Osteocyte (in vitro differentiated cells): ENCODE results near the gene TERT. TPM values are rescaled to one million over a fixed set of nuclear protein-coding genes. Genes with fewer than 3 reads are reported as not detected.

Experiments used
- DNase-seq: peaks from one replicate; pipeline ENCODE4 v3.0.0; 2021; ENCODE audit warnings: mixed read lengths; ENCODE audit not compliant: unreplicated experiment; ENCODE audit errors: extremely low spot score
- H3K27ac Mint-ChIP-seq: one replicate; pipeline ENCODE4 v1.8.0; 2021; ENCODE audit warnings: mild to moderate bottlenecking, mixed read lengths; ENCODE audit not compliant: unreplicated experiment
- H3K27me3 Mint-ChIP-seq: one replicate; pipeline ENCODE4 v1.8.0; 2021; ENCODE audit warnings: mixed read lengths; ENCODE audit not compliant: unreplicated experiment
- H3K36me3 Mint-ChIP-seq: one replicate; pipeline ENCODE4 v1.8.0; 2021; ENCODE audit warnings: mixed read lengths; ENCODE audit not compliant: unreplicated experiment
- H3K4me1 Mint-ChIP-seq: one replicate; pipeline ENCODE4 v1.8.0; 2021; ENCODE audit warnings: mixed read lengths; ENCODE audit not compliant: unreplicated experiment
- H3K4me3 Mint-ChIP-seq: one replicate; pipeline ENCODE4 v1.8.0; 2021; ENCODE audit warnings: mild to moderate bottlenecking, moderate library complexity, mixed read lengths; ENCODE audit not compliant: unreplicated experiment
- H3K9me3 Mint-ChIP-seq: one replicate; pipeline ENCODE4 v1.8.0; 2021; ENCODE audit warnings: mixed read lengths; ENCODE audit not compliant: unreplicated experiment
- total RNA-seq: library from RNA; stranded (reverse); gene quantifications from 2 replicates; pipeline ENCODE4 v1.2.1, GENCODE V29; 2021
- TF ChIP-seq, protein P1 (sequence below): fragments of 200-600 bp; sonication (generic); IDR thresholded peaks from 2 replicates; pipeline ENCODE4 v1.5.0; 2021; ENCODE audit warnings: antibody characterized with exemption, mild to moderate bottlenecking, moderate library complexity

The TERT gene
- total RNA-seq, 1 donor from 2014 or later, result not detected

DNA sequence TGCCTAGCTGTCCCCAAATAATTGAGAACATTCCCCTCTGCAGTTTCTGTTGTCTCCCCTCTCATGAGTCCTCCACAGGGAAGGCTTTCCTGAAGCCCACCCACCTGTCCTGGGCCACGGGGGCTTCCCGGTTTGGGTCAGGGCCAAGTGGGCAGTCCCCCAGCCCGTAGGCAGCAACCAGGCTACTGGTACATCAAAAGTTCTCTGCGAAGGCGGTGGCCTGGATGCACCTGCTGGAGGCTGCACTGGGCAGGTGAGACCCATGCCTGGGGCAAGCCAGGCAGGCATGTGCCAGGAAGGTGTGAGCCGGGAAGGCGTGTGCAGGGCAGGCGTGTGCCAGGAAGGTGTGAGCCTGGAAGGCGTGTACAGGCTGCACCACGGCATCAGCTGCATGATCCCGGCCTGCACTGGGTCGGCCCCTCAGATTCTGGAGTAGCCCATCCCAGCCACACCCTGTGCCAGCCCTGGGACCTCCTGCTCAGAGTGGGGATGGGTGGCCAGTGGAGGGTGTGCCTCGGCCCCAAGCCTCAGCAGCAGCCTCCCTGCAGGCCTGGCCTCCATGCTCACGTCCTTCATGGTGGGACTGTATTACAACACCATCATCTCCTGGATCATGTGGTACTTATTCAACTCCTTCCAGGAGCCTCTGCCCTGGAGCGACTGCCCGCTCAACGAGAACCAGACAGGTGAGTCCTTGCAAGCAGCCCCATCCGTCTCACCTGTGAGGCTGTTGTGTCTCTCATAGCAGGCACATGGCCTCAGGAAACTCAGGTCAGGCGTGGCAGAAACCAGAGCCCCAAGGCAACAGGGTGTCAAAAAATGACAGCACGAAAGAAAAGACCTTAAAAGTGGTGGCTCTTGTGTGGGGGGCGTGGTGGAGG, 84.7 kb downstream of the TERT start:
- H3K4me1 Mint-ChIP-seq, result no peaks in the 10 kb centered on the region
- no peak overlapping the region for H3K27ac Mint-ChIP-seq
- peaks cover 14% of the 10 kb centered on the region for H3K27me3 Mint-ChIP-seq
- H3K4me3 Mint-ChIP-seq, result no peak overlapping the region
- no peaks in the 10 kb centered on the region for H3K36me3 Mint-ChIP-seq
- H3K9me3 Mint-ChIP-seq, result no peaks in the 10 kb centered on the region
- TF ChIP-seq, protein P1, sequence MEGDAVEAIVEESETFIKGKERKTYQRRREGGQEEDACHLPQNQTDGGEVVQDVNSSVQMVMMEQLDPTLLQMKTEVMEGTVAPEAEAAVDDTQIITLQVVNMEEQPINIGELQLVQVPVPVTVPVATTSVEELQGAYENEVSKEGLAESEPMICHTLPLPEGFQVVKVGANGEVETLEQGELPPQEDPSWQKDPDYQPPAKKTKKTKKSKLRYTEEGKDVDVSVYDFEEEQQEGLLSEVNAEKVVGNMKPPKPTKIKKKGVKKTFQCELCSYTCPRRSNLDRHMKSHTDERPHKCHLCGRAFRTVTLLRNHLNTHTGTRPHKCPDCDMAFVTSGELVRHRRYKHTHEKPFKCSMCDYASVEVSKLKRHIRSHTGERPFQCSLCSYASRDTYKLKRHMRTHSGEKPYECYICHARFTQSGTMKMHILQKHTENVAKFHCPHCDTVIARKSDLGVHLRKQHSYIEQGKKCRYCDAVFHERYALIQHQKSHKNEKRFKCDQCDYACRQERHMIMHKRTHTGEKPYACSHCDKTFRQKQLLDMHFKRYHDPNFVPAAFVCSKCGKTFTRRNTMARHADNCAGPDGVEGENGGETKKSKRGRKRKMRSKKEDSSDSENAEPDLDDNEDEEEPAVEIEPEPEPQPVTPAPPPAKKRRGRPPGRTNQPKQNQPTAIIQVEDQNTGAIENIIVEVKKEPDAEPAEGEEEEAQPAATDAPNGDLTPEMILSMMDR, result no peak
- DNase-seq, result no peak

DNA sequence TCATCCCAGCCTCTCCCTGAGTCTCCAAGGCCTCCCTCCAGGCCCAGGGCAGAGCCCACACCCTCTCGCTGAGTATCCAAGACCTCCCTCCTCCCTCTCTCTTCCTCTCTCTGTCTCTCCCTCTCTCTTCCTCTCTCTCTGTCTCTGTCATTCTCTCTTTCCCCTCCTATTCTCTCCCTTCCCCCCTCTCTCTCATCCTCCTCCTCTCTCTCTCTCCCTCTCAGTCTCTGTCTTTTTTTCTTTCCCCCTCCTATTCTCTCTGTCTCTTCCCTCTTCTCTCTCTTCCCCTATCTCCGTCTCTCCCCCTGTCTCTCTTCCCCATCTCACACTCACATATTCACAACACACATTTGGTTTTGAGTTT, 85.4 kb downstream of the TERT start:
- H3K27ac Mint-ChIP-seq, result no peak overlapping the region
- no peak overlapping the region for H3K4me3 Mint-ChIP-seq
- no peaks in the 10 kb centered on the region for H3K36me3 Mint-ChIP-seq
- H3K9me3 Mint-ChIP-seq, result no peaks in the 10 kb centered on the region
- no peak for DNase-seq
- TF ChIP-seq, protein P1, result no peak
- H3K4me1 Mint-ChIP-seq, result no peaks in the 10 kb centered on the region
- peaks cover 15% of the 10 kb centered on the region for H3K27me3 Mint-ChIP-seq

DNA sequence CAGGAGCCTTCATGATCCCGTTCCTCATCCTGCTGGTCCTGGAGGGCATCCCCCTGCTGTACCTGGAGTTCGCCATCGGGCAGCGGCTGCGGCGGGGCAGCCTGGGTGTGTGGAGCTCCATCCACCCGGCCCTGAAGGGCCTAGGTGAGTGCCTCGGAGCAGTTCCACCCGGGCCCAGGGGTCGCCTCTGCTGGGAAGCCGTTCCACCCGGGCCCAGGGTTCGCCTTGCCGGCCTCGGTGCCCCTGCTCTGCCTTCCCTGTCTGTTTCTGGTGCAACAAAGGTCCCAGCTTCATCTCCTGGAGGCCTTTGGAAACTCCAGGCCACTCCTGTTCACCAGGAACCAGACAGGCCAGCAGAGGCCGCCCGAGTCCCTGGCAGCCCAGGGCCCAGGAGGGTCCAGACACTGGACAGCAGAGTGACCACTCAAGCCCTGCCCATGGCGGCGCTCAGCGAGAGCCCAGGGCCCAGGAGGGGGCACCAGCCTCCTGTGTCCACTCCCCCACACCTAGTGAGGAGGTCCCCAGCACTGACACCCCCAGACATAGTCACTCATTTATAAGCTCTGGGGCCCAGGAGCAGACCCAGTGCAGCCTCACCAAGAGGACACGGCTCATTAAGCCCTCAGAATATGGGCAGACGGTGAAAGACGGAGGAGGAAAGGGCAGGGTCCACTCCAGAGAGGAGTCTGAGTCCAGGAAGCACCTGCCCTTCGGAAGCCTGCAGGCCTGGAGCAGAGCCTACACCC, 86.0 kb downstream of the TERT start:
- DNase-seq, result no peak
- Mint-ChIP-seq H3K27me3 (peaks cover 15% of the 10 kb centered on the region), H3K27ac (no peak overlapping the region), H3K36me3 (no peaks in the 10 kb centered on the region), H3K9me3 (no peaks in the 10 kb centered on the region), H3K4me1 (no peaks in the 10 kb centered on the region), H3K4me3 (no peak overlapping the region)
- TF ChIP-seq, protein P1, result peak; percentile 52

DNA sequence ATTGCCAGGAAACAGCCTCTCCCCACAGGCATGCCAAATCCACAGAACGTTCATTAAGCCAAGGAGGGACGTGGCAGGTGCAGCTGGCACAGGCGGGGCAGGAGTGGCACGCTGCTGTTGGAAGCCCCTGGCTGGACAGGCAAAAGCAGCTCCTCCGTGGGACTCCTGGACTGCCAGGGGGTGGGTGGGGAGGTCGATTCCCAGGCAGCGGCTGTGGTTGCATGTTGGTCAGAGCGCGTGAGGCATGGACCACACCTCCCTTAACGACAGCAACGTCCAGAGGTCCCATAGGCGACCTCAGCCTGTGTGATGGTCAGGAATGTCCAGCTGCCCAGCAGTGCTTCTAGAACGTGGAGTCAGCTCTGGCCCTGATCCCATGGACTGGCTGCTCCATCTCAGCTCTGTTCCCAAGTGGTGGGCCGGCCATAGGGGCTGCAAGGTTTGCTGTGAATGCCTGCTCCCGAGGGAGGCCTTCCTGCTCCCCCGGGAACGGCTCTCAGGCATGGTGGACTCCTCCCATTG, 86.6 kb downstream of the TERT start:
- TF ChIP-seq, protein P1, result no peak
- Mint-ChIP-seq H3K27ac (no peak overlapping the region), H3K27me3 (peaks cover 15% of the 10 kb centered on the region), H3K4me1 (no peaks in the 10 kb centered on the region), H3K4me3 (no peak overlapping the region), H3K9me3 (no peaks in the 10 kb centered on the region), H3K36me3 (no peaks in the 10 kb centered on the region)
- no peak for DNase-seq

DNA sequence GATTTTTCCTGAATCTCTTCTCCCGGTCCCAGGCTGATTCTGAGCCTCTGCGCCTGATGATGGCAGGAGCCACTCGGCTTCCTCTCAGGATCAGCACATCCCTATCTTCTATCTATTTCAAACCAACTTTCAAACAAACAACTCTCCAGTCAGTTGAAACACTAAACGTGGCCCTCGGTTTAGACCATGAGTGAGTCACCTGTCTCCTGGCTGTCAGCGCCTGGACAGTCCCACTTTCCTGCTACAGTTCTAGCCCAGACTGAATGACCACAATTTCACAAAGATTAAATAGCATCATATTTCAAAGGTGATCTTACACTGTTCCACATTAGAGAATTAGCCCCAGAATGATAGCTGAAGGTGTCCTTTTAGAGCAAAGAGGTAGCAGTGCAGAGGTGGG, 87.3 kb downstream of the TERT start:
- no peak for DNase-seq
- Mint-ChIP-seq H3K4me3 (no peak overlapping the region), H3K36me3 (no peaks in the 10 kb centered on the region), H3K4me1 (no peaks in the 10 kb centered on the region), H3K9me3 (no peaks in the 10 kb centered on the region), H3K27me3 (peaks cover 15% of the 10 kb centered on the region), H3K27ac (no peak overlapping the region)
- TF ChIP-seq, protein P1, result no peak
